Measurements from ENCODE around the gene PIGO.

The PIGO gene

GRCh38 chr9:35056571-35057270 is 39.7 kb downstream of the PIGO start:
- no peak for ATAC-seq
- TF ChIP-seq, protein P1, sequence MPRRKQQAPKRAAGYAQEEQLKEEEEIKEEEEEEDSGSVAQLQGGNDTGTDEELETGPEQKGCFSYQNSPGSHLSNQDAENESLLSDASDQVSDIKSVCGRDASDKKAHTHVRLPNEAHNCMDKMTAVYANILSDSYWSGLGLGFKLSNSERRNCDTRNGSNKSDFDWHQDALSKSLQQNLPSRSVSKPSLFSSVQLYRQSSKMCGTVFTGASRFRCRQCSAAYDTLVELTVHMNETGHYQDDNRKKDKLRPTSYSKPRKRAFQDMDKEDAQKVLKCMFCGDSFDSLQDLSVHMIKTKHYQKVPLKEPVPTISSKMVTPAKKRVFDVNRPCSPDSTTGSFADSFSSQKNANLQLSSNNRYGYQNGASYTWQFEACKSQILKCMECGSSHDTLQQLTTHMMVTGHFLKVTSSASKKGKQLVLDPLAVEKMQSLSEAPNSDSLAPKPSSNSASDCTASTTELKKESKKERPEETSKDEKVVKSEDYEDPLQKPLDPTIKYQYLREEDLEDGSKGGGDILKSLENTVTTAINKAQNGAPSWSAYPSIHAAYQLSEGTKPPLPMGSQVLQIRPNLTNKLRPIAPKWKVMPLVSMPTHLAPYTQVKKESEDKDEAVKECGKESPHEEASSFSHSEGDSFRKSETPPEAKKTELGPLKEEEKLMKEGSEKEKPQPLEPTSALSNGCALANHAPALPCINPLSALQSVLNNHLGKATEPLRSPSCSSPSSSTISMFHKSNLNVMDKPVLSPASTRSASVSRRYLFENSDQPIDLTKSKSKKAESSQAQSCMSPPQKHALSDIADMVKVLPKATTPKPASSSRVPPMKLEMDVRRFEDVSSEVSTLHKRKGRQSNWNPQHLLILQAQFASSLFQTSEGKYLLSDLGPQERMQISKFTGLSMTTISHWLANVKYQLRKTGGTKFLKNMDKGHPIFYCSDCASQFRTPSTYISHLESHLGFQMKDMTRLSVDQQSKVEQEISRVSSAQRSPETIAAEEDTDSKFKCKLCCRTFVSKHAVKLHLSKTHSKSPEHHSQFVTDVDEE (CRISPR knock-in tag; IDR thresholded peaks at IDR 0.05), result no peak
- TF ChIP-seq CSRNP3 (CRISPR knock-in tag; IDR thresholded peaks at IDR 0.05) (no peak), ZNF565 (CRISPR knock-in tag; conservative IDR thresholded peaks at IDR 0.05; ENCODE audit: low read depth) (no peak), PPARA (CRISPR knock-in tag; IDR thresholded peaks at IDR 0.05; ENCODE audit: borderline replicate concordance) (no peak), ISL1 (CRISPR knock-in tag; IDR thresholded peaks at IDR 0.05) (no peak), ARNTL (CRISPR knock-in tag; IDR thresholded peaks at IDR 0.05; ENCODE audit: borderline replicate concordance, low read depth) (no peak), ZNF70 (CRISPR knock-in tag; IDR thresholded peaks at IDR 0.05) (no peak), OSR1 (CRISPR knock-in tag; IDR thresholded peaks at IDR 0.05) (no peak), ZC3H10 (CRISPR knock-in tag; IDR thresholded peaks at IDR 0.05) (no peak), BACH2 (CRISPR knock-in tag; IDR thresholded peaks at IDR 0.05; ENCODE audit: borderline replicate concordance) (no peak), TCF4 (CRISPR knock-in tag; IDR thresholded peaks at IDR 0.05; ENCODE audit: borderline replicate concordance) (no peak), TOX (CRISPR knock-in tag; IDR thresholded peaks at IDR 0.05; ENCODE audit: borderline replicate concordance) (no peak), ZFP30 (CRISPR knock-in tag; IDR thresholded peaks at IDR 0.05) (no peak)
- TF ChIP-seq, protein P2, sequence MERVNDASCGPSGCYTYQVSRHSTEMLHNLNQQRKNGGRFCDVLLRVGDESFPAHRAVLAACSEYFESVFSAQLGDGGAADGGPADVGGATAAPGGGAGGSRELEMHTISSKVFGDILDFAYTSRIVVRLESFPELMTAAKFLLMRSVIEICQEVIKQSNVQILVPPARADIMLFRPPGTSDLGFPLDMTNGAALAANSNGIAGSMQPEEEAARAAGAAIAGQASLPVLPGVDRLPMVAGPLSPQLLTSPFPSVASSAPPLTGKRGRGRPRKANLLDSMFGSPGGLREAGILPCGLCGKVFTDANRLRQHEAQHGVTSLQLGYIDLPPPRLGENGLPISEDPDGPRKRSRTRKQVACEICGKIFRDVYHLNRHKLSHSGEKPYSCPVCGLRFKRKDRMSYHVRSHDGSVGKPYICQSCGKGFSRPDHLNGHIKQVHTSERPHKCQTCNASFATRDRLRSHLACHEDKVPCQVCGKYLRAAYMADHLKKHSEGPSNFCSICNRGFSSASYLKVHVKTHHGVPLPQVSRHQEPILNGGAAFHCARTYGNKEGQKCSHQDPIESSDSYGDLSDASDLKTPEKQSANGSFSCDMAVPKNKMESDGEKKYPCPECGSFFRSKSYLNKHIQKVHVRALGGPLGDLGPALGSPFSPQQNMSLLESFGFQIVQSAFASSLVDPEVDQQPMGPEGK (CRISPR knock-in tag; IDR thresholded peaks at IDR 0.05; ENCODE audit: borderline replicate concordance), result no peak

- ATAC-seq, result no peak
These were observed 41.3 kb downstream of the PIGO start for GRCh38 chr9:35054871-35055644.

More at GRCh38 chr9:35054871-35055644, 41.3 kb downstream of the PIGO start:
- TF ChIP-seq CSRNP3 (CRISPR knock-in tag; IDR thresholded peaks at IDR 0.05) (no peak), ESRRG (CRISPR knock-in tag; IDR thresholded peaks at IDR 0.05) (no peak), ZFP30 (CRISPR knock-in tag; IDR thresholded peaks at IDR 0.05) (no peak), TCF4 (CRISPR knock-in tag; IDR thresholded peaks at IDR 0.05; ENCODE audit: borderline replicate concordance) (no peak), ZNF8 (CRISPR knock-in tag; IDR thresholded peaks at IDR 0.05) (no peak), ZC3H10 (CRISPR knock-in tag; IDR thresholded peaks at IDR 0.05) (no peak), CSDC2 (CRISPR knock-in tag; IDR thresholded peaks at IDR 0.05) (no peak), CREB5 (CRISPR knock-in tag; IDR thresholded peaks at IDR 0.05; ENCODE audit: low read depth) (no peak), RARB (CRISPR knock-in tag; IDR thresholded peaks at IDR 0.05) (no peak), ZFP3 (CRISPR knock-in tag; IDR thresholded peaks at IDR 0.05) (no peak)
- TF ChIP-seq, protein P2 (CRISPR knock-in tag; IDR thresholded peaks at IDR 0.05; ENCODE audit: borderline replicate concordance), result no peak
